ENCODE measurements around the gene SCRN2. TPM values are rescaled to one million over a fixed set of nuclear protein-coding genes. Genes with fewer than 3 reads are reported as not detected.

Gene SCRN2
- total and polyA plus RNA-seq, 2 experiments from 2014 or later: 40.6 to 45.5 TPM

DNA sequence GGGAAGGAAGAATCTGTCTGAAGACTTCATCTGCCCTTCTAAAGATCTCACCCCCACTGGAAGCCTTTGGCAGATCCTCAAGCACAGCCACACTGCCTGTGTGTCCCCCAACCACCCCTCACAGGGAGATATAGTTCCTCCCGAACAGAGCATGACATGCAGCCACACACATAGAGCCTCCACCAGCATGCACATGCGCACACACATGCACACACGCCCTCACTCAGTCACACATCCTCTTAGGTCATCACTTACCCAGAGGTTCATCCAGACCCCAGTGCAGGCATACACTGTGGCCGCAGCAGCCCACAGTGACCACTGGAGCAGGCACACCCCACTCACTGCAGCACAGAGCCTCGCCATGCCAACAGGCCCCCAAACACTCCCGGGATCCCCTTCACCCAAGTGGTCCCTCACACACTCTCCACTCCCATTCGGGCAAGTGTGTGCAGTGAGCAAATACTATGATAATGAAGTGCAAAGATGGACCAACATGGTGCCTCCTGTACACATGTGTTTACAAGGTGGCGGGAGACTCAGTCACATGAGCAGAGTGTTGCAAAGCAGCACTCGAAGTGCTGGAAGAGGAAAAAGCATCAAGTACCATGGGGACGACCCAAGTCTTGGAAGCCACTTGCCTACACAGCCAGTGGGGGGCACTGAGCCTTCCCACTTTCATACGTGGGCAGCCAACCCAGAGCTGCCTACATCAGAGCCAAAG, 26.9 kb upstream of the SCRN2 start:
- ATAC-seq (no peak), DNase-seq (ENCODE audit: low spot score) (no peak)
- Histone ChIP-seq H3F3A (replicated peaks; ENCODE audit: low read depth) (0 out of 2 replicates have a peak, but pooled peaks cover under 1% of the 10 kb centered on the region), H3K4me3 (no peak overlapping the region), H3K27me3 (ENCODE audit: insufficient read depth) (peaks cover 53% of the 10 kb centered on the region), H3K79me2 (replicated peaks; ENCODE audit: insufficient read depth) (no peaks in the 10 kb centered on the region), H3K4me1 (ENCODE audit: insufficient read depth) (peaks cover 17% of the 10 kb centered on the region), H3K27ac (ENCODE audit: low read depth) (no peak overlapping the region), H3K4me2 (no peak overlapping the region), H4K20me1 (replicated peaks; ENCODE audit: insufficient read depth) (peaks cover 5% of the 10 kb centered on the region; the same call in 1 of the 2 replicates), H2AFZ (no peak overlapping the region), H3K9me2 (ENCODE audit: insufficient read depth) (no peaks in the 10 kb centered on the region), H3K36me3 (ENCODE audit: insufficient read depth) (no peaks in the 10 kb centered on the region)
- H3K27me3 Mint-ChIP-seq (ENCODE audit: insufficient read depth, low read depth, poor library complexity): peaks cover 49% of the 10 kb centered on the region
- H3K36me3 Mint-ChIP-seq (ENCODE audit: low read depth): no peaks in the 10 kb centered on the region
- H3K4me1 Mint-ChIP-seq: peaks cover 28% of the 10 kb centered on the region
- H3K27ac Mint-ChIP-seq: no peak overlapping the region
- H3K4me3 Mint-ChIP-seq: no peak overlapping the region; the same call in 2 of the 3 replicates
- no peak for TF ChIP-seq ZNF114 (CRISPR knock-in tag; IDR thresholded peaks at IDR 0.05)
- TF ChIP-seq, protein P1, sequence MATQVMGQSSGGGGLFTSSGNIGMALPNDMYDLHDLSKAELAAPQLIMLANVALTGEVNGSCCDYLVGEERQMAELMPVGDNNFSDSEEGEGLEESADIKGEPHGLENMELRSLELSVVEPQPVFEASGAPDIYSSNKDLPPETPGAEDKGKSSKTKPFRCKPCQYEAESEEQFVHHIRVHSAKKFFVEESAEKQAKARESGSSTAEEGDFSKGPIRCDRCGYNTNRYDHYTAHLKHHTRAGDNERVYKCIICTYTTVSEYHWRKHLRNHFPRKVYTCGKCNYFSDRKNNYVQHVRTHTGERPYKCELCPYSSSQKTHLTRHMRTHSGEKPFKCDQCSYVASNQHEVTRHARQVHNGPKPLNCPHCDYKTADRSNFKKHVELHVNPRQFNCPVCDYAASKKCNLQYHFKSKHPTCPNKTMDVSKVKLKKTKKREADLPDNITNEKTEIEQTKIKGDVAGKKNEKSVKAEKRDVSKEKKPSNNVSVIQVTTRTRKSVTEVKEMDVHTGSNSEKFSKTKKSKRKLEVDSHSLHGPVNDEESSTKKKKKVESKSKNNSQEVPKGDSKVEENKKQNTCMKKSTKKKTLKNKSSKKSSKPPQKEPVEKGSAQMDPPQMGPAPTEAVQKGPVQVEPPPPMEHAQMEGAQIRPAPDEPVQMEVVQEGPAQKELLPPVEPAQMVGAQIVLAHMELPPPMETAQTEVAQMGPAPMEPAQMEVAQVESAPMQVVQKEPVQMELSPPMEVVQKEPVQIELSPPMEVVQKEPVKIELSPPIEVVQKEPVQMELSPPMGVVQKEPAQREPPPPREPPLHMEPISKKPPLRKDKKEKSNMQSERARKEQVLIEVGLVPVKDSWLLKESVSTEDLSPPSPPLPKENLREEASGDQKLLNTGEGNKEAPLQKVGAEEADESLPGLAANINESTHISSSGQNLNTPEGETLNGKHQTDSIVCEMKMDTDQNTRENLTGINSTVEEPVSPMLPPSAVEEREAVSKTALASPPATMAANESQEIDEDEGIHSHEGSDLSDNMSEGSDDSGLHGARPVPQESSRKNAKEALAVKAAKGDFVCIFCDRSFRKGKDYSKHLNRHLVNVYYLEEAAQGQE (IDR thresholded peaks at IDR 0.05; ENCODE audit: unreplicated experiment): no peak
- TF ChIP-seq CREB1 (CRISPR knock-in tag; IDR thresholded peaks at IDR 0.05; ENCODE audit: low read depth): no peak
- TF ChIP-seq EZH2phosphoT487 (IDR thresholded peaks at IDR 0.05; ENCODE audit: unreplicated experiment): no peak
- TF ChIP-seq, protein P2, sequence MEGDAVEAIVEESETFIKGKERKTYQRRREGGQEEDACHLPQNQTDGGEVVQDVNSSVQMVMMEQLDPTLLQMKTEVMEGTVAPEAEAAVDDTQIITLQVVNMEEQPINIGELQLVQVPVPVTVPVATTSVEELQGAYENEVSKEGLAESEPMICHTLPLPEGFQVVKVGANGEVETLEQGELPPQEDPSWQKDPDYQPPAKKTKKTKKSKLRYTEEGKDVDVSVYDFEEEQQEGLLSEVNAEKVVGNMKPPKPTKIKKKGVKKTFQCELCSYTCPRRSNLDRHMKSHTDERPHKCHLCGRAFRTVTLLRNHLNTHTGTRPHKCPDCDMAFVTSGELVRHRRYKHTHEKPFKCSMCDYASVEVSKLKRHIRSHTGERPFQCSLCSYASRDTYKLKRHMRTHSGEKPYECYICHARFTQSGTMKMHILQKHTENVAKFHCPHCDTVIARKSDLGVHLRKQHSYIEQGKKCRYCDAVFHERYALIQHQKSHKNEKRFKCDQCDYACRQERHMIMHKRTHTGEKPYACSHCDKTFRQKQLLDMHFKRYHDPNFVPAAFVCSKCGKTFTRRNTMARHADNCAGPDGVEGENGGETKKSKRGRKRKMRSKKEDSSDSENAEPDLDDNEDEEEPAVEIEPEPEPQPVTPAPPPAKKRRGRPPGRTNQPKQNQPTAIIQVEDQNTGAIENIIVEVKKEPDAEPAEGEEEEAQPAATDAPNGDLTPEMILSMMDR (conservative IDR thresholded peaks at IDR 0.05; ENCODE audit: low read depth in 2 of 2): no peak; a peak in 1 of 4 replicates
- no peaks in the 10 kb centered on the region for H3K9me3 Mint-ChIP-seq

DNA sequence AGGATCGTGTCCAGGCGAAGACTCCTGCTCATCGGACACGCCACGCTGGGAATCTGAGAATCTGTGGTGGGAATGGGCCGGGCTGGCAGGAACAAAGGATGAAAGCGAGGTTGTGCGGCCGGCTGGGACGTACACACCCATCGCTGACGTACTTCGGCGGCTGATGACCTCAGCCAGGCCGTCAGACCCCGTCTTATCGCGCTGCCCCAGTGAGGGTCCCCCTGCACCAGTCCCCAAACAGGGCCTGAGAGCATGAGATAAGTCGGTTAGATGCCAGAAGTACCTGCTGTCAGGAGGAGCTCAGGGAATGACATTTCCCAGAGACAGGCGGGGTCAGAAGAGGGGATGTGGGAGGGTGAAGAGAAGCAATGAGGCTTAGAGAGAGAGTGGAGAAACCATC, 25.9 kb upstream of the SCRN2 start:
- no peak overlapping the region for H2AFZ ChIP-seq
- H3K27me3 ChIP-seq (ENCODE audit: insufficient read depth): peaks cover 43% of the 10 kb centered on the region
- Mint-ChIP-seq H3K4me1 (peaks cover 24% of the 10 kb centered on the region), H3K27ac (no peak overlapping the region), H3K27me3 (ENCODE audit: insufficient read depth, low read depth, poor library complexity) (peaks cover 47% of the 10 kb centered on the region), H3K9me3 (no peaks in the 10 kb centered on the region), H3K4me3 (no peak overlapping the region), H3K36me3 (ENCODE audit: low read depth) (no peaks in the 10 kb centered on the region)
- no peaks in the 10 kb centered on the region for H3K9me2 ChIP-seq (ENCODE audit: insufficient read depth)
- no peak overlapping the region for H3K4me2 ChIP-seq
- H3K79me2 ChIP-seq (replicated peaks; ENCODE audit: insufficient read depth): no peaks in the 10 kb centered on the region
- no peak for ATAC-seq
- no peak for DNase-seq (ENCODE audit: low spot score)
- no peaks in the 10 kb centered on the region for H3F3A ChIP-seq (replicated peaks; ENCODE audit: low read depth)
- H4K20me1 ChIP-seq (replicated peaks; ENCODE audit: insufficient read depth): peaks cover 5% of the 10 kb centered on the region; the same call in 1 of the 2 replicates
- no peak overlapping the region for H3K27ac ChIP-seq (ENCODE audit: low read depth)
- no peak overlapping the region for H3K4me3 ChIP-seq
- TF ChIP-seq POLR2AphosphoS5 (IDR thresholded peaks at IDR 0.05; ENCODE audit: low read depth) (no peak), JUNB (IDR thresholded peaks at IDR 0.05; ENCODE audit: unreplicated experiment) (no peak), ZNF331 (CRISPR knock-in tag; IDR thresholded peaks at IDR 0.05; ENCODE audit: low read depth) (no peak), STAT1 (IDR thresholded peaks at IDR 0.05; ENCODE audit: unreplicated experiment) (no peak), CREB1 (CRISPR knock-in tag; IDR thresholded peaks at IDR 0.05; ENCODE audit: low read depth) (no peak), NANOG (IDR thresholded peaks at IDR 0.05; ENCODE audit: borderline replicate concordance) (no peak)
- TF ChIP-seq, protein P3, sequence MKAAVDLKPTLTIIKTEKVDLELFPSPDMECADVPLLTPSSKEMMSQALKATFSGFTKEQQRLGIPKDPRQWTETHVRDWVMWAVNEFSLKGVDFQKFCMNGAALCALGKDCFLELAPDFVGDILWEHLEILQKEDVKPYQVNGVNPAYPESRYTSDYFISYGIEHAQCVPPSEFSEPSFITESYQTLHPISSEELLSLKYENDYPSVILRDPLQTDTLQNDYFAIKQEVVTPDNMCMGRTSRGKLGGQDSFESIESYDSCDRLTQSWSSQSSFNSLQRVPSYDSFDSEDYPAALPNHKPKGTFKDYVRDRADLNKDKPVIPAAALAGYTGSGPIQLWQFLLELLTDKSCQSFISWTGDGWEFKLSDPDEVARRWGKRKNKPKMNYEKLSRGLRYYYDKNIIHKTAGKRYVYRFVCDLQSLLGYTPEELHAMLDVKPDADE (IDR thresholded peaks at IDR 0.05): no peak
- H3K36me3 ChIP-seq (ENCODE audit: insufficient read depth): no peaks in the 10 kb centered on the region
- H3K4me1 ChIP-seq (ENCODE audit: insufficient read depth): peaks cover 15% of the 10 kb centered on the region
